AG09309 (cell line): ENCODE data around the gene KCTD4.

Source experiments
- DNase-seq: peaks from one replicate; pipeline ENCODE4 v3.0.0-alpha.2; 2010; ENCODE audit warnings: low read depth
- H3K4me3 ChIP-seq: 2 replicates; pipeline ENCODE4 v1.5.1; 2011; ENCODE audit warnings: mild to moderate bottlenecking, low read depth, low read length, moderate library complexity; ENCODE audit not compliant: control insufficient read depth
- CTCF ChIP-seq: IDR thresholded peaks from 2 replicates; pipeline ENCODE4 v1.5.1; 2011; ENCODE audit warnings: mild to moderate bottlenecking, low read depth, low read length, inconsistent platforms; ENCODE audit not compliant: insufficient read depth, control insufficient read depth; ENCODE audit errors: missing control alignments

KCTD4 gene

GRCh38 chr13:45238945-45239795, 38.3 kb upstream of the KCTD4 start:
- no peak for DNase-seq
- no peak for TF ChIP-seq CTCF
- H3K4me3 ChIP-seq = no peak overlapping the region

- no peak for DNase-seq
- TF ChIP-seq CTCF = no peak
- H3K4me3 ChIP-seq = no peak overlapping the region
Observed at GRCh38 chr13:45232591-45232990, 31.7 kb upstream of the KCTD4 start.

- no peak overlapping the region for H3K4me3 ChIP-seq
- DNase-seq = no peak
- no peak for TF ChIP-seq CTCF
Observed at GRCh38 chr13:45231722-45232121, 30.9 kb upstream of the KCTD4 start.

- DNase-seq = no peak
- no peak for TF ChIP-seq CTCF
- no peak overlapping the region for H3K4me3 ChIP-seq
Observed at GRCh38 chr13:45231305-45231704, 30.5 kb upstream of the KCTD4 start.

GRCh38 chr13:45229172-45229571, 28.3 kb upstream of the KCTD4 start:
- no peak overlapping the region for H3K4me3 ChIP-seq
- no peak for TF ChIP-seq CTCF
- no peak for DNase-seq

GRCh38 chr13:45228002-45228401, 27.2 kb upstream of the KCTD4 start:
- no peak for DNase-seq
- no peak for TF ChIP-seq CTCF
- no peak overlapping the region for H3K4me3 ChIP-seq
